ENCODE measurements around the gene BCAP31.

DNA sequence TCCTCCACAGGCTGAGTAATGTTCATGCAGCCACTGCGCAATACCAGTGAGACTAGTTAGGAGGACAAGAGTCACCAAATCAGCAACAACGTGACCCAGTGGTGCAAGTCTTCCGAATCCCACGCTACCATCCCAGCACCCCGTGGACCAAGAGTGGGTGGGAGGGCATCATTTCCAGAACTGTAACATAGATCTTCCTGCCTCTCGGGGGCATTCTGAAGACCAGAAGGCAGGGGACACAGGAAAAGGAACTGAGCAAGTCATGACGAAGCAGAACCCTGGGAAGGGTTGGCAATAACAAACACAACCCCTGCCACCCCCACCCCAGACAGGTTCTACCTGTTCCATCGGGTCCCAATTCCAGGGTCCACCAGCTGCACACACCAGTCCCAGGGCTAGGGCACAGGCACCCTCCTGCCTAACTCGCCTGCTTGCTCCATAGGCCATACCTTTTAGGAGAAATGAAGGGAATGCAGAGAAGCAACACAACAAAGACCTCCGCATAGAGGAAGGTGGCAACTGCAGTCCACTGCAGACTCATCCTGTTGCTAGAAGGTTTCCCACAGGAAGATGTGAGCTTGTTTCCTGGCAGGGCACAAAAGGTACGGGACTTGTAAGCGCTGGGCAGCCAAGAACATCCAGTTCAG is 1.4 kb downstream of the BCAP31 start:
- TF ChIP-seq, protein P1, sequence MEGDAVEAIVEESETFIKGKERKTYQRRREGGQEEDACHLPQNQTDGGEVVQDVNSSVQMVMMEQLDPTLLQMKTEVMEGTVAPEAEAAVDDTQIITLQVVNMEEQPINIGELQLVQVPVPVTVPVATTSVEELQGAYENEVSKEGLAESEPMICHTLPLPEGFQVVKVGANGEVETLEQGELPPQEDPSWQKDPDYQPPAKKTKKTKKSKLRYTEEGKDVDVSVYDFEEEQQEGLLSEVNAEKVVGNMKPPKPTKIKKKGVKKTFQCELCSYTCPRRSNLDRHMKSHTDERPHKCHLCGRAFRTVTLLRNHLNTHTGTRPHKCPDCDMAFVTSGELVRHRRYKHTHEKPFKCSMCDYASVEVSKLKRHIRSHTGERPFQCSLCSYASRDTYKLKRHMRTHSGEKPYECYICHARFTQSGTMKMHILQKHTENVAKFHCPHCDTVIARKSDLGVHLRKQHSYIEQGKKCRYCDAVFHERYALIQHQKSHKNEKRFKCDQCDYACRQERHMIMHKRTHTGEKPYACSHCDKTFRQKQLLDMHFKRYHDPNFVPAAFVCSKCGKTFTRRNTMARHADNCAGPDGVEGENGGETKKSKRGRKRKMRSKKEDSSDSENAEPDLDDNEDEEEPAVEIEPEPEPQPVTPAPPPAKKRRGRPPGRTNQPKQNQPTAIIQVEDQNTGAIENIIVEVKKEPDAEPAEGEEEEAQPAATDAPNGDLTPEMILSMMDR (IDR thresholded peaks at IDR 0.05), result no peak
- TF ChIP-seq POLR2A (IDR thresholded peaks at IDR 0.05), result no peak
